ENCODE measurements around the gene IHH. TPM values are rescaled to one million over a fixed set of nuclear protein-coding genes. Genes with fewer than 3 reads are reported as not detected.
A peak's percentile ranks its signal among the peaks of the same experiment; 100 is the strongest.

Gene IHH
- total RNA-seq, 1 experiment from 2014 or later = 0.15 TPM

- Histone ChIP-seq H3K27me3 (replicated peaks; ENCODE audit: insufficient read depth, low read depth, low read length, poor library complexity) (no peaks in the 10 kb centered on the region), H3K4me1 (ENCODE audit: insufficient read depth, low read length, poor library complexity, severe bottlenecking) (no peaks in the 10 kb centered on the region), H3K4me3 (ENCODE audit: low read depth, low read length, poor library complexity, severe bottlenecking) (no peak overlapping the region), H3K9me3 (ENCODE audit: low read depth, low read length, poor library complexity, severe bottlenecking) (no peaks in the 10 kb centered on the region), H3K36me3 (ENCODE audit: insufficient read depth, low read length, poor library complexity, severe bottlenecking) (no peaks in the 10 kb centered on the region), H3K27ac (ENCODE audit: low read depth, low read length, poor library complexity, severe bottlenecking) (no peak overlapping the region)
- peak; percentile 31; the same call in 1 of the 2 replicates for TF ChIP-seq CTCF (conservative IDR thresholded peaks at IDR 0.05; ENCODE audit: low read depth, low read length)
- no peak for TF ChIP-seq EZH2 (IDR thresholded peaks at IDR 0.05; ENCODE audit: borderline replicate concordance, low read depth, low read length, poor library complexity, severe bottlenecking)
- no peak for DNase-seq (ENCODE audit: low spot score)
- BruUV-seq (replicated peaks) = no TSS peak
- ChIA-PET CTCF (interaction anchor here (0.6 to 1.7 kb wide), 4 partner anchors 8 to 50 kb away, joined by 3 to 8 read pairs (median 5); no protein-coding TSS in a partner anchor), POLR2A (ENCODE audit: low non-redundant PET) (interaction anchor here (0.6 kb wide), 1 partner anchor 11 kb away, joined by 6 read pairs; no protein-coding TSS in a partner anchor)
- intact Hi-C loops (cut with micrococcal nuclease; ENCODE audit: unreplicated experiment) = no loop called here
These were observed 50.5 kb downstream of the IHH start for GRCh38 chr2:219010162-219010756.

GRCh38 chr2:219009294-219009693 is 51.4 kb downstream of the IHH start:
- no TSS peak for BruUV-seq (replicated peaks)

More at GRCh38 chr2:219009294-219009693, 51.4 kb downstream of the IHH start:
- no peak overlapping the region for H3K4me3 ChIP-seq (ENCODE audit: low read depth, low read length, poor library complexity, severe bottlenecking)
- no peaks in the 10 kb centered on the region for H3K4me1 ChIP-seq (ENCODE audit: insufficient read depth, low read length, poor library complexity, severe bottlenecking)
- H3K27ac ChIP-seq (ENCODE audit: low read depth, low read length, poor library complexity, severe bottlenecking) = no peak overlapping the region
- no peak for DNase-seq (ENCODE audit: low spot score)
- POLR2A ChIA-PET (ENCODE audit: low non-redundant PET) = no interaction called here
- H3K36me3 ChIP-seq (ENCODE audit: insufficient read depth, low read length, poor library complexity, severe bottlenecking) = no peaks in the 10 kb centered on the region
- intact Hi-C loops (cut with micrococcal nuclease; ENCODE audit: unreplicated experiment) = no loop called here
- H3K9me3 ChIP-seq (ENCODE audit: low read depth, low read length, poor library complexity, severe bottlenecking) = no peaks in the 10 kb centered on the region
- no peak for TF ChIP-seq CTCF (conservative IDR thresholded peaks at IDR 0.05; ENCODE audit: low read depth, low read length)
- CTCF ChIA-PET = no interaction called here
- peaks cover under 1% of the 10 kb centered on the region for H3K27me3 ChIP-seq (replicated peaks; ENCODE audit: insufficient read depth, low read depth, low read length, poor library complexity)

Small RNAs within 50 kb of the gene (microRNA-seq; reads per million reads assigned to microRNA genes)
- 4.3 reads per million, percentile 13 among the genes with 10 or more reads in this experiment for gene MIR3131

Other genes with a start within 250 kb of the IHH start
- gene PRKAG3, start 229.1 kb downstream of the IHH start, total RNA-seq (2021) = not detected in 2 replicates
- gene WNT6, start 201.1 kb downstream of the IHH start, total RNA-seq (2021) = not detected in 2 replicates
- gene WNT10A, start 180.1 kb downstream of the IHH start, total RNA-seq (2021) = 0.47 and 0.81 TPM in 2 replicates
- gene CDK5R2, start 101.3 kb downstream of the IHH start, total RNA-seq (2021) = 0.37 and 0.44 TPM in 2 replicates
- 8.0 and 12.6 TPM in 2 replicates for gene FEV, start 75.7 kb downstream of the IHH start, total RNA-seq (2021)
- 1.1 and 1.3 TPM in 2 replicates for gene CRYBA2, start 67.5 kb downstream of the IHH start, total RNA-seq (2021)
- 0.13 and 0.83 TPM in 2 replicates for gene CFAP65, start 19.4 kb downstream of the IHH start, total RNA-seq (2021)
- 16.6 and 18.0 TPM in 2 replicates for gene NHEJ1, start 99.9 kb upstream of the IHH start, total RNA-seq (2021)
- 1.9 and 2.2 TPM in 2 replicates for gene SLC23A3, start 109.1 kb upstream of the IHH start, total RNA-seq (2021)
- 38.0 and 40.3 TPM in 2 replicates for gene CNPPD1, start 116.0 kb upstream of the IHH start, total RNA-seq (2021)
- 53.1 and 59.0 TPM in 2 replicates for gene RETREG2, start 117.4 kb upstream of the IHH start, total RNA-seq (2021)
- 20.0 and 23.7 TPM in 2 replicates for gene ZFAND2B, start 145.9 kb upstream of the IHH start, total RNA-seq (2021)
- 87.7 and 101 TPM in 2 replicates for gene ABCB6, start 158.0 kb upstream of the IHH start, total RNA-seq (2021)
- gene ATG9A, start 168.7 kb upstream of the IHH start, total RNA-seq (2021) = 50.0 and 55.6 TPM in 2 replicates
- gene ANKZF1, start 168.9 kb upstream of the IHH start, total RNA-seq (2021) = 30.6 and 39.1 TPM in 2 replicates
- 6.9 and 8.4 TPM in 2 replicates for gene GLB1L, start 184.5 kb upstream of the IHH start, total RNA-seq (2021)
- 22.0 and 27.6 TPM in 2 replicates for gene STK16, start 184.6 kb upstream of the IHH start, total RNA-seq (2021)
- gene TUBA4B, start 192.3 kb upstream of the IHH start, total RNA-seq (2021) = not detected in 2 replicates
- gene TUBA4A, start 193.0 kb upstream of the IHH start, total RNA-seq (2021) = 62.9 and 68.0 TPM in 2 replicates
- 24.4 and 24.6 TPM in 2 replicates for gene DNAJB2, start 218.4 kb upstream of the IHH start, total RNA-seq (2021)
- 0.30 TPM in 1 of 2 replicates, not detected in the other for gene PTPRN, start 248.5 kb upstream of the IHH start, total RNA-seq (2021)

Data from A673 (cell line).